Activated CD4-positive, alpha-beta T cell treated with anti-CD3 and anti-CD28 coated beads, Interleukin-2, Interleukin-4, amounts not matched to agents 100 ng/mL and 50 ng/mL, durations not matched to agents 16 hours and 8 hours (primary cell): ENCODE measurements around the gene EXOC4.

ENCODE experiments used
- DNase-seq: peaks from one replicate; pipeline ENCODE4 v3.0.0-alpha.2; 2020; ENCODE audit warnings: low spot score

EXOC4 gene

GRCh38 chr7:133937786-133938185, 684.9 kb downstream of the EXOC4 start:
- no peak for DNase-seq

- no peak for DNase-seq
Measured at GRCh38 chr7:133940368-133940767, 687.5 kb downstream of the EXOC4 start.

- no peak for DNase-seq
Measured at GRCh38 chr7:133941496-133941895, 688.6 kb downstream of the EXOC4 start.

- DNase-seq = no peak
Measured at GRCh38 chr7:133945497-133945896, 692.6 kb downstream of the EXOC4 start.

GRCh38 chr7:133947458-133948254, 694.8 kb downstream of the EXOC4 start:
- DNase-seq = no peak

- no peak for DNase-seq
Measured at GRCh38 chr7:133948588-133948987, 695.7 kb downstream of the EXOC4 start.

GRCh38 chr7:133950855-133951254, 698.0 kb downstream of the EXOC4 start:
- no peak for DNase-seq

DNA sequence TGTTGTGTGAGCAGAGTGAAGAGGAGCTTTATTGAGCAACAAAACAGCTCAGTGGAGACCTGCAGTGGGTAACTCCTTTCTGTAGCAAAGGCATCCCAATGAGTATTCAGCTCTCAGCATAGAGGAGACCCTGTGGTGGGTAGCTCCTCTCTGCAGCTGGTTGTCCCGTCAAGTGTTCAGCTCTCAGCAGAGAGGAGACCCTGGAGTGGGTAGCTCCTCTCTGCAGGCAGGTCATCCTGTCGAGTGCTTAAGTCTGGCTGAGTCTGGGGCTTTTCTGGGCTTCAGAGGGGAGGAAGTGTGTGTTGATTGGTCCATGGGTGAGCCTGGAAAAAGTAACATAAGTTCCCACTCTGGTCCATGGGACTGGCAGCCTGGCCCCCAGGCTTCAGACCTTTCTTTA, 702.3 kb downstream of the EXOC4 start:
- no peak for DNase-seq

DNA sequence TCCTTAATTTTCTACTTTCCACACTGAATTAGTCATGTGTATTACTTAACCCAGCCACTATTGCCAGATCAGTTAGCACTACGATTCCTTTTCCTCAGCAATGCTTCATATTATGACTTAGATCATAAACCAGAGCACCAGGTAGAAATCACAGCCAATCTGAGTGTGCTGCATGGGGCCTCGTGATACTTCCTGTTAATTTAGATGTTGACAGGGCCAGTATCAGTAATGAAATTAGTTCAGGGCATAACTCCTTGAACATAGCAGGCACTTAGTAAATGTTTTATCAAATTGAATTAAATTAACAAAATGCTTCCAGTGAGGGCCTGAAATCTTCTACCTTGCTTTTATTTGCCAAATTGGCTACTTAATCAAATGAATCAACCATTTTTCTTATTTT, 705.0 kb downstream of the EXOC4 start:
- DNase-seq = no peak

DNA sequence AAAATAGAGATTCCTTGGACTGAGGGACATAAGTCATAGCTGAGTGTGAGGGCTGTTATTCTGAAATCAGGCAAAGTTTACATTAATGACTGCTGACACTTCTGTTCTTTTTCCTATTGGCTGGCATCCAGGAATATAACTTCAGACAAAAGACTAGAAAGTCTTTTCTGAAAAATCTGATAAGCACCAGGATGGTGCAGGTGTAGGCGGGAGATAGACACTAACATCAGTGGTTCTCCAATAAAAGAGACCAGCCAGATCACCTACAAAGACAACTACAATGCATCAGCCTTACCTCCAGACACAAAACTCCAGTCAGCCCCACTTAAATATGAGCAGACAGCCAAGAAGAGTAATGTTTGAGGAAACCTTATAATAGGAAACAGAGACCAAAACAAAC, 705.9 kb downstream of the EXOC4 start:
- no peak for DNase-seq

DNA sequence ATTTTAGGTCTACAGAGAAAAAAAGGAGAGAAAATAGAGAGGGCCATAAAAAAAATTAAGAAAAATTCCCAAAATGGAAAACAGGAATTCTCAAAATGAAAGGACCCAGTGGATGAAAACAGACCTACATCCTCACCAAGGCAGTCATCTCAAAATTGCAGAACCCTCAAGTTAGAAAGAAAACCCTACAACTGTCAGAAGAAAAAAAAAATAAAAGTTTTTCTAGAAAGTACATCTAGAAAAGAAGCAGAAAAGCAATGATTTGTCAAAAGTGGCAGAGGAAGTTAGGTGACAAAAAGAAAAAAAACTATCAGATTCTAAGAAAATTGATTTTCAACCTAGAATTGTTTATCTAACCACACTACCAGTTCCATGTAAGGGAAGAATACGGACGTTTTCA, 706.6 kb downstream of the EXOC4 start:
- no peak for DNase-seq

DNA sequence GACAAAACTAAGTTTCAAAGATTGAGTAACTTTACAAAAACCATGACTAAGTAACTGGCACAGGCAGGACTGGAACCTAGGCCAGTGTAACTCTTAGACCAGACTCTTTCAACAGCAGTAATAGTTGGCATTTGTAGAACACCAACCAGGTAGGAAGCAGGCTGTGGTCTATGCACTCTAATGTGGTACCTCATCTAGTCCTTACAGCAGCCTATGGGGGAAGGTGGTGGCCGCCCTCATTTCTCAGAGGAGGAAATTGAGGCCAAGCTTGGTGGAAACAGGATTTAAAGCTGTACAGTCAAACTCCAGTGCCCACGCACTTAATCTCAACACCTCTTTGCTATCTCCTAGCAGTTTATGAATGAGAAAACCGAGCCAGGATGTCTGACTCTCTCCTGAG, 708.8 kb downstream of the EXOC4 start:
- no peak for DNase-seq

DNA sequence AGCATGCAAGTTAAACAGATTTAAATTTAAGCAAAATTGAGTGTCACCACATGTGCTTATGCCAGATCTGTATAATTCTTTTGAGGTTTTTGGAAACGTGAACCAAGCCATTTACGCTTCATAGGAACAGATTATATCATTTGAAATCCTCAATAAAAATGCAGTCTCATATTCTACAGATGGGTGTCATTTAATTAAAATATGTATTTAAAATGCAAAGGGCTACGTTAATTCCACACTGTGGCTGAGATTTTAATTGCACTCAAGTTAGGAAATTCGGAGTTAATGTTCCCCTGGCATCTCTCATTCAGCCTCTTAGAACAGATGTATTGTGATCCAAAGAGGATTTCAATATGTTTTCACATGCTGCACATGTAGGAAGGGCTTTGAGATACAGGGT, 709.8 kb downstream of the EXOC4 start:
- no peak for DNase-seq

GRCh38 chr7:133963629-133964028, 710.8 kb downstream of the EXOC4 start:
- DNase-seq = no peak

DNA sequence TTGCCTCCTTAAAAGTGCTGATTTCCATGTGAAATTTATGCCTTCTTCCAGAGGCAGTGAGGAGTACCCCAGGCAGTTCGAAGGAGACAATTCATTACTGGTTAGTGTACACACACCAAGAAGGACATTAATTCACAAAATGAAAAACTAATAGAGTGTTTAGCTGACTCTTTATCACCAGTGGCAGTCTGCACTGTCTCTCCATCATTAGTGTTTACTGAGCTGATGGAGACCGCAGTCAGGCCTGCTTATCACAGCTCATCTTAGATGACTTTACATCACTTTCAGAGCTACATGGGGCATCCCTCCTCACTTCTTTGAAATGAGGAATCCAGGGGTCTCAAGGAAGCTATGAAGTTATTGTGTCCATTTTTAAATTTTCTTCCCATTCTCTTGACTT, 718.7 kb downstream of the EXOC4 start:
- DNase-seq = no peak

GRCh38 chr7:133973710-133974109, 720.8 kb downstream of the EXOC4 start:
- no peak for DNase-seq

GRCh38 chr7:133975130-133975529, 722.3 kb downstream of the EXOC4 start:
- DNase-seq = no peak

GRCh38 chr7:133976140-133976539, 723.3 kb downstream of the EXOC4 start:
- no peak for DNase-seq

- DNase-seq = no peak
Measured at GRCh38 chr7:133977409-133978274, 724.8 kb downstream of the EXOC4 start.

DNA sequence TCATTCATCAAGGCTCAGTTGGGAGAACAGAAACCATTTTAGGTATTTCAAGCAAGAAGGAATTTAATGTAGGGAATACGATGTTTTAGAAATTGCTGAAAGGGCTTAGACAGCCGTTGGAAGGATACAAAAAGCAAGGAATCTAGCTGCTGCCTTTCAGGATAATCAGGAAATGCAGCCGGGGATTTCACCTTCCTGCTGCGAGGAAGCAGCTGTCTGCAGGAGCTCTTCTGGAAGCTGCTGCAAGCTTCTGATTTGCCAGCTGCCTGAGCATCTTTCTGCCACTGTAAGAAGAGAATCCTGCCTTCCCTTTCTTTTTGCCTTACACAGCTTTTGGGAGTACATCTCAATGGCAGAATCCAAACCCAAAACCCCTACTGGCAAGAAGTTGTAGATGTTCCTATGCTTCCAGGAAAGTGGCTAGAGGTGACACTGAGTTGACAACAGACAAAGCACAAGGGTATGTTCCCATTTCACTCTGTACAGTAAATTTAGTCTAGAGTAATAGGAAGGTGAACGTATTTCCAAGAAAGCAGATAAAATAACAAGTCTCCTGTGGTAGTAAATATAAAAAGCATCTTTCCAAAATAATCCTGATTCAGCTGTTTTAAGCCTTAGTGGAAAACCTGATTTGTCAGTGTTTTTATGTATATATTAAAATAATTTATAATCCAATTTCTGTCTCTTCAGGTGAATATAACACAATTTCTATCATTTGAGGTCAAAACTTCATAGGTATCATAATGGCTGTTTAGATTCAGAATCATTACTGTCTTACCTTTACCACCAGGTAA, 725.8 kb downstream of the EXOC4 start:
- DNase-seq = no peak

DNA sequence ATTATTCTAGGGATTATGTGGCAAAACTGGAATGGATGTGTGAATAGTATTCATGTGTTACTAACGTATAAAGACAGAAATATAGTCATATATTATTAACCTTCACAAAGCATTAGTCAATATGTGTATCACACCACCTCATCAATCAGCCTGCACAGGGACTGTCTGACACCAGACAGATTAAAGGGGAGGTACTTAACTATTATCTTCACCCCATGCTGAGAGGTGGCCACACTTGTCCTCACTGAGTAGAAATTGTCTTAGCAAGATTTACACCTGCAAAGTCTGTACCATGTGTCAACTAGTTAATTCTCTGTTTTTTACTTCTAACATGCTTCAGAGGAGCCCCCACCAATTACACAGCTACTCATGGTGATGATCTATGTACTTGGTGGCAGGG, 727.9 kb downstream of the EXOC4 start:
- DNase-seq = no peak

- DNase-seq = no peak
Measured at GRCh38 chr7:133983685-133984419, 731.0 kb downstream of the EXOC4 start.
